HepG2 (cell line): Measurements from ENCODE around the gene C18orf63. TPM values are rescaled to one million over a fixed set of nuclear protein-coding genes. Genes with fewer than 3 reads are reported as not detected.

Source experiments
- ATF3 ChIP-seq: sonication (generic); formaldehyde crosslinking; IDR thresholded peaks from 2 replicates; pipeline ENCODE4 v1.4.0; 2020; ENCODE audit warnings: missing genetic modification reagents
- CEBPG ChIP-seq: IDR thresholded peaks from 2 replicates; pipeline ENCODE4 v1.6.1; 2016
- GZF1 ChIP-seq: sonication (generic); formaldehyde crosslinking; IDR thresholded peaks from 2 replicates; pipeline ENCODE4 v1.5.1; 2020; ENCODE audit warnings: mild to moderate bottlenecking, missing genetic modification reagents
- HDAC2 ChIP-seq: sonication (generic); formaldehyde crosslinking; IDR thresholded peaks from 2 replicates; pipeline ENCODE4 v1.4.0; 2020; ENCODE audit warnings: missing genetic modification reagents
- HOXA3 ChIP-seq: sonication (generic); formaldehyde crosslinking; IDR thresholded peaks from 2 replicates; pipeline ENCODE4 v1.5.0; 2020; ENCODE audit warnings: missing genetic modification reagents
- ISL2 ChIP-seq: sonication (generic); formaldehyde crosslinking; IDR thresholded peaks from 2 replicates; pipeline ENCODE4 v1.5.0; 2020; ENCODE audit warnings: missing genetic modification reagents
- KLF15 ChIP-seq: sonication (generic); formaldehyde crosslinking; IDR thresholded peaks from 2 replicates; pipeline ENCODE4 v1.8.1; 2023; ENCODE audit warnings: borderline replicate concordance, mild to moderate bottlenecking, inconsistent platforms, missing genetic modification reagents, mixed read lengths
- KMT2A ChIP-seq: sonication (generic); formaldehyde crosslinking; IDR thresholded peaks from 2 replicates; pipeline ENCODE4 v1.4.0; 2020; ENCODE audit warnings: missing genetic modification reagents
- MAFK ChIP-seq, 2 experiments: IDR thresholded peaks in 1 of 2; conservative IDR thresholded peaks in 1 of 2; 2 replicates each; pipeline ENCODE4 v1.6.1; 2011; ENCODE audit warnings: improper control_type of control experiment in 2 of 2, low read length in 2 of 2
- MAX ChIP-seq: IDR thresholded peaks from 2 replicates; pipeline ENCODE4 v1.6.1; 2012; ENCODE audit warnings: inconsistent platforms
- MYC ChIP-seq: sonication (generic); formaldehyde crosslinking; IDR thresholded peaks from 2 replicates; pipeline ENCODE4 v1.9.0; 2021; ENCODE audit warnings: missing genetic modification reagents, borderline replicate concordance
- POLR2A ChIP-seq, 2 experiments: IDR thresholded peaks; 2 replicates each; pipeline ENCODE4 v1.6.1; 2011; ENCODE audit warnings: low read depth in 2 of 2, low read length in 2 of 2, mild to moderate bottlenecking in 1 of 2, moderate library complexity in 1 of 2; ENCODE audit not compliant: insufficient read depth in 1 of 2
- RBFOX2 ChIP-seq: fragments of 200-400 bp; formaldehyde crosslinking; IDR thresholded peaks from 2 replicates; pipeline ENCODE4 v1.6.1; 2017; ENCODE audit warnings: low read depth, mild to moderate bottlenecking, low read length
- SALL1 ChIP-seq: sonication (generic); formaldehyde crosslinking; IDR thresholded peaks from 2 replicates; pipeline ENCODE4 v1.8.0; 2022; ENCODE audit warnings: mild to moderate bottlenecking, missing genetic modification reagents
- SMAD3 ChIP-seq: sonication (generic); formaldehyde crosslinking; IDR thresholded peaks from 2 replicates; pipeline ENCODE4 v1.4.0; 2020; ENCODE audit warnings: missing genetic modification reagents
- STAG1 ChIP-seq: sonication (generic); formaldehyde crosslinking; IDR thresholded peaks from 2 replicates; pipeline ENCODE4 v1.4.0; 2020; ENCODE audit warnings: missing genetic modification reagents
- TBX2 ChIP-seq: sonication (generic); formaldehyde crosslinking; IDR thresholded peaks from 2 replicates; pipeline ENCODE4 v1.5.0; 2020; ENCODE audit warnings: missing genetic modification reagents, mild to moderate bottlenecking, borderline replicate concordance
- ZFAT ChIP-seq: sonication (generic); formaldehyde crosslinking; conservative IDR thresholded peaks from 2 replicates; pipeline ENCODE4 v1.8.1; 2023; ENCODE audit warnings: missing genetic modification reagents, inconsistent platforms
- ZIK1 ChIP-seq: sonication (generic); formaldehyde crosslinking; IDR thresholded peaks from 2 replicates; pipeline ENCODE4 v1.5.0; 2020; ENCODE audit warnings: mild to moderate bottlenecking, low read depth, missing genetic modification reagents, borderline replicate concordance
- ZNF317 ChIP-seq: sonication (generic); formaldehyde crosslinking; IDR thresholded peaks from 2 replicates; pipeline ENCODE4 v1.5.0; 2020; ENCODE audit warnings: mild to moderate bottlenecking, missing genetic modification reagents
- ZNF335 ChIP-seq: sonication (generic); formaldehyde crosslinking; IDR thresholded peaks from 2 replicates; pipeline ENCODE4 v1.4.0; 2020; ENCODE audit warnings: missing genetic modification reagents
- ZNF577 ChIP-seq: sonication (generic); formaldehyde crosslinking; IDR thresholded peaks from 2 replicates; pipeline ENCODE4 v1.4.0; 2020; ENCODE audit warnings: mild to moderate bottlenecking, low read depth, missing genetic modification reagents, borderline replicate concordance
- ZNF850 ChIP-seq: sonication (generic); formaldehyde crosslinking; conservative IDR thresholded peaks from 2 replicates; pipeline ENCODE4 v1.9.0; 2021; ENCODE audit warnings: mild to moderate bottlenecking, missing genetic modification reagents
- ZSCAN31 ChIP-seq: sonication (generic); formaldehyde crosslinking; IDR thresholded peaks from 2 replicates; pipeline ENCODE4 v1.5.0; 2020; ENCODE audit warnings: low read depth, mild to moderate bottlenecking, missing genetic modification reagents
- polyA plus RNA-seq, 8 experiments: library from polyadenylated mRNA; depleted of rRNA in 3 of 8; stranded (reverse) in 7 of 8; unstranded in 1 of 8; fragments of >200 nt; fragmentation: Illumina TruSeq in 4 of 8; extraction: Trizol in 4 of 8; gene quantifications; 2 replicates each; pipeline versions ENCODE4 v1.2.1 to v1.2.3, GENCODE V29; 2011 to 2016; ENCODE audit warnings: low read depth in 4 of 8, missing spikeins in 1 of 8, mixed read lengths in 1 of 8; ENCODE audit not compliant: insufficient read depth in 1 of 8
- total RNA-seq, 5 experiments: library from RNA; depleted of rRNA; stranded (reverse); fragments of >200 nt; fragmentation: Illumina TruSeq; extraction: Trizol; gene quantifications; 2 replicates each; pipeline ENCODE4 v1.2.3, GENCODE V29; 2016; ENCODE audit warnings: low read depth in 1 of 5
- TF ChIP-seq, protein P1 (sequence below): sonication (generic); formaldehyde crosslinking; IDR thresholded peaks from 2 replicates; pipeline ENCODE4 v1.4.0; 2020; ENCODE audit warnings: missing genetic modification reagents, borderline replicate concordance
- TF ChIP-seq, protein P2 (sequence below): sonication (generic); formaldehyde crosslinking; IDR thresholded peaks from 2 replicates; pipeline ENCODE4 v1.4.0; 2020; ENCODE audit warnings: missing genetic modification reagents

C18orf63 gene
- total and polyA plus RNA-seq, 2 of the 13 experiments (the other 11 are each of a cell fraction or from before 2014, with no cell fraction given): 0.01 TPM; not detected in 1

GRCh38 chr18:74288730-74289129 lies 26.9 kb upstream of the C18orf63 start (continued):
- TF ChIP-seq ZNF317: no peak
- TF ChIP-seq ZFAT (CRISPR knock-in tag): no peak
- TF ChIP-seq ZNF577 (CRISPR knock-in tag): no peak
- TF ChIP-seq SALL1: peak; percentile 42; the same call in 1 of the 2 replicates
- TF ChIP-seq, protein P1, sequence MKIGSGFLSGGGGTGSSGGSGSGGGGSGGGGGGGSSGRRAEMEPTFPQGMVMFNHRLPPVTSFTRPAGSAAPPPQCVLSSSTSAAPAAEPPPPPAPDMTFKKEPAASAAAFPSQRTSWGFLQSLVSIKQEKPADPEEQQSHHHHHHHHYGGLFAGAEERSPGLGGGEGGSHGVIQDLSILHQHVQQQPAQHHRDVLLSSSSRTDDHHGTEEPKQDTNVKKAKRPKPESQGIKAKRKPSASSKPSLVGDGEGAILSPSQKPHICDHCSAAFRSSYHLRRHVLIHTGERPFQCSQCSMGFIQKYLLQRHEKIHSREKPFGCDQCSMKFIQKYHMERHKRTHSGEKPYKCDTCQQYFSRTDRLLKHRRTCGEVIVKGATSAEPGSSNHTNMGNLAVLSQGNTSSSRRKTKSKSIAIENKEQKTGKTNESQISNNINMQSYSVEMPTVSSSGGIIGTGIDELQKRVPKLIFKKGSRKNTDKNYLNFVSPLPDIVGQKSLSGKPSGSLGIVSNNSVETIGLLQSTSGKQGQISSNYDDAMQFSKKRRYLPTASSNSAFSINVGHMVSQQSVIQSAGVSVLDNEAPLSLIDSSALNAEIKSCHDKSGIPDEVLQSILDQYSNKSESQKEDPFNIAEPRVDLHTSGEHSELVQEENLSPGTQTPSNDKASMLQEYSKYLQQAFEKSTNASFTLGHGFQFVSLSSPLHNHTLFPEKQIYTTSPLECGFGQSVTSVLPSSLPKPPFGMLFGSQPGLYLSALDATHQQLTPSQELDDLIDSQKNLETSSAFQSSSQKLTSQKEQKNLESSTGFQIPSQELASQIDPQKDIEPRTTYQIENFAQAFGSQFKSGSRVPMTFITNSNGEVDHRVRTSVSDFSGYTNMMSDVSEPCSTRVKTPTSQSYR (CRISPR knock-in tag): no peak
- TF ChIP-seq HDAC2 (CRISPR knock-in tag): 0 out of 2 replicates have a peak, but pooled peaks have one; percentile 24
- TF ChIP-seq, protein P2, sequence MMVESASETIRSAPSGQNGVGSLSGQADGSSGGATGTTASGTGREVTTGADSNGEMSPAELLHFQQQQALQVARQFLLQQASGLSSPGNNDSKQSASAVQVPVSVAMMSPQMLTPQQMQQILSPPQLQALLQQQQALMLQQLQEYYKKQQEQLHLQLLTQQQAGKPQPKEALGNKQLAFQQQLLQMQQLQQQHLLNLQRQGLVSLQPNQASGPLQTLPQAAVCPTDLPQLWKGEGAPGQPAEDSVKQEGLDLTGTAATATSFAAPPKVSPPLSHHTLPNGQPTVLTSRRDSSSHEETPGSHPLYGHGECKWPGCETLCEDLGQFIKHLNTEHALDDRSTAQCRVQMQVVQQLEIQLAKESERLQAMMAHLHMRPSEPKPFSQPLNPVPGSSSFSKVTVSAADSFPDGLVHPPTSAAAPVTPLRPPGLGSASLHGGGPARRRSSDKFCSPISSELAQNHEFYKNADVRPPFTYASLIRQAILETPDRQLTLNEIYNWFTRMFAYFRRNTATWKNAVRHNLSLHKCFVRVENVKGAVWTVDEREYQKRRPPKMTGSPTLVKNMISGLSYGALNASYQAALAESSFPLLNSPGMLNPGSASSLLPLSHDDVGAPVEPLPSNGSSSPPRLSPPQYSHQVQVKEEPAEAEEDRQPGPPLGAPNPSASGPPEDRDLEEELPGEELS (CRISPR knock-in tag): 0 out of 2 replicates have a peak, but pooled peaks have one; percentile 26
- TF ChIP-seq MAX: peak; percentile 62
- 0 out of 2 replicates have a peak, but pooled peaks have one; percentile 2 for TF ChIP-seq STAG1
- TF ChIP-seq CEBPG: no peak
- no peak for TF ChIP-seq ZNF850 (CRISPR knock-in tag)
- TF ChIP-seq RBFOX2: 0 out of 2 replicates have a peak, but pooled peaks have one; percentile 34
- TF ChIP-seq ISL2 (CRISPR knock-in tag): 0 out of 2 replicates have a peak, but pooled peaks have one; percentile 14
- TF ChIP-seq ZIK1 (CRISPR knock-in tag): no peak
- TF ChIP-seq TBX2 (CRISPR knock-in tag): peak; percentile 53; the same call in 1 of the 2 replicates
- TF ChIP-seq MYC: peak; percentile 36; the same call in 1 of the 2 replicates
- TF ChIP-seq POLR2A (IDR thresholded peaks at IDR 0.05; ENCODE audit: insufficient read depth in 1 of 2, low read depth in 2 of 2, low read length in 2 of 2): 0 out of 4 replicates have a peak, but pooled peaks of 1 of the 2 experiments have one; percentile 23
- 0 out of 2 replicates have a peak, but pooled peaks have one; percentile 30 for TF ChIP-seq ZNF335
- TF ChIP-seq GZF1 (CRISPR knock-in tag): no peak
- no peak for TF ChIP-seq ATF3 (CRISPR knock-in tag)
- 0 out of 2 replicates have a peak, but pooled peaks have one; percentile 33 for TF ChIP-seq SMAD3
- TF ChIP-seq MAFK (conservative IDR thresholded peaks at IDR 0.05 in 1 of 2, IDR thresholded peaks at IDR 0.05 in 1 of 2; ENCODE audit: low read length in 2 of 2): no peak
- TF ChIP-seq KMT2A (CRISPR knock-in tag): peak; percentile 52; the same call in 1 of the 2 replicates
- TF ChIP-seq KLF15 (CRISPR knock-in tag): no peak
- 0 out of 2 replicates have a peak, but pooled peaks have one; percentile 15 for TF ChIP-seq HOXA3 (CRISPR knock-in tag)
- TF ChIP-seq ZSCAN31 (CRISPR knock-in tag): 0 out of 2 replicates have a peak, but pooled peaks have one; percentile 32
